Prostate gland (tissue), 2 donors: ENCODE measurements around the gene PGM1. TPM values are rescaled to one million over a fixed set of nuclear protein-coding genes. Genes with fewer than 3 reads are reported as not detected.
"Not testable (repeated sequence)": the region's sequence is repeated elsewhere in the genome, so short reads cannot be mapped to it uniquely, and the experiment has no call there.

Experiments
- DNase-seq: peaks from one replicate; pipeline ENCODE4 v3.0.0-alpha.2; 2019; ENCODE audit warnings: low spot score
- H3K27ac ChIP-seq, 2 donors: fragments of 200-600 bp; sonication (generic); 2 replicates each; pipeline ENCODE4 v1.5.1; 2017 to 2019
- H3K27me3 ChIP-seq: fragments of 200-600 bp; sonication (generic); replicated peaks from 2 replicates; pipeline ENCODE4 v1.5.1; 2019; ENCODE audit not compliant: insufficient read depth
- H3K36me3 ChIP-seq, 2 donors: fragments of 200-600 bp; sonication (generic); 1 replicate in 1 of 2; 2 replicates in 1 of 2; pipeline versions ENCODE4 v1.5.1 to v1.8.1; 2017 to 2019
- H3K4me1 ChIP-seq: fragments of 200-600 bp; sonication (generic); replicated peaks from 2 replicates; pipeline ENCODE4 v1.5.1; 2019
- H3K4me3 ChIP-seq, 2 donors: fragments of 200-600 bp; sonication (generic); 2 replicates each; pipeline ENCODE4 v1.5.1; 2017 to 2019
- H3K9me3 ChIP-seq: fragments of 200-600 bp; sonication (generic); 2 replicates; pipeline ENCODE4 v1.5.1; 2017
- POLR2A ChIP-seq: fragments of 450-650 bp; IDR thresholded peaks from one replicate; pipeline ENCODE4 v1.6.1; 2016; ENCODE audit warnings: antibody characterized with exemption, mild to moderate bottlenecking
- POLR2AphosphoS5 ChIP-seq: sonication (generic); formaldehyde crosslinking; IDR thresholded peaks from one replicate; pipeline ENCODE4 v1.6.1; 2017; ENCODE audit warnings: antibody characterized with exemption
- WGBS: methylation state at CpG from one replicate; pipeline ENCODE4 v1.1.5; 2018; 5-methylcytosine and 5-hydroxymethylcytosine counted together
- intact Hi-C: fragments of 100-400 bp; cut with DNase I; formaldehyde crosslinking; loops from one replicate; pipeline ENCODE4 v1.14.2; 2022
- total RNA-seq, 2 donors: library from RNA; depleted of rRNA; stranded (reverse); fragments of >200 nt; gene quantifications; one replicate each; pipeline ENCODE4 v1.1.0, GENCODE V29; 2016
- TF ChIP-seq, protein P1 (sequence below), 4 experiments: fragments of 200-600 bp in 2 of 4; fragments of 450-650 bp in 2 of 4; sonication (generic) in 2 of 4; IDR thresholded peaks; 1 replicate in 3 of 4; 2 replicates in 1 of 4; pipeline ENCODE4 v1.5.1; 2016 to 2019; ENCODE audit warnings: antibody characterized with exemption in 4 of 4, mild to moderate bottlenecking in 2 of 4, moderate library complexity in 2 of 4

PGM1 gene
- total RNA-seq, 2 donors from 2014 or later: 49.5 to 54.7 TPM

GRCh38 chr1:63569068-63569467, 24.1 kb upstream of the PGM1 start:
- Histone ChIP-seq H3K4me1 (no peaks in the 10 kb centered on the region), H3K27me3 (no peaks in the 10 kb centered on the region), H3K27ac (no peak overlapping the region), H3K4me3 (no peak overlapping the region), H3K36me3 (no peaks in the 10 kb centered on the region), H3K9me3 (no peaks in the 10 kb centered on the region)
- DNase-seq: no peak
- 88% methylated on average over 4 of the region's 4 CpGs for WGBS
- no peak for TF ChIP-seq POLR2AphosphoS5
- TF ChIP-seq, protein P1, sequence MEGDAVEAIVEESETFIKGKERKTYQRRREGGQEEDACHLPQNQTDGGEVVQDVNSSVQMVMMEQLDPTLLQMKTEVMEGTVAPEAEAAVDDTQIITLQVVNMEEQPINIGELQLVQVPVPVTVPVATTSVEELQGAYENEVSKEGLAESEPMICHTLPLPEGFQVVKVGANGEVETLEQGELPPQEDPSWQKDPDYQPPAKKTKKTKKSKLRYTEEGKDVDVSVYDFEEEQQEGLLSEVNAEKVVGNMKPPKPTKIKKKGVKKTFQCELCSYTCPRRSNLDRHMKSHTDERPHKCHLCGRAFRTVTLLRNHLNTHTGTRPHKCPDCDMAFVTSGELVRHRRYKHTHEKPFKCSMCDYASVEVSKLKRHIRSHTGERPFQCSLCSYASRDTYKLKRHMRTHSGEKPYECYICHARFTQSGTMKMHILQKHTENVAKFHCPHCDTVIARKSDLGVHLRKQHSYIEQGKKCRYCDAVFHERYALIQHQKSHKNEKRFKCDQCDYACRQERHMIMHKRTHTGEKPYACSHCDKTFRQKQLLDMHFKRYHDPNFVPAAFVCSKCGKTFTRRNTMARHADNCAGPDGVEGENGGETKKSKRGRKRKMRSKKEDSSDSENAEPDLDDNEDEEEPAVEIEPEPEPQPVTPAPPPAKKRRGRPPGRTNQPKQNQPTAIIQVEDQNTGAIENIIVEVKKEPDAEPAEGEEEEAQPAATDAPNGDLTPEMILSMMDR (IDR thresholded peaks at IDR 0.05): no peak
- TF ChIP-seq POLR2A: no peak
- intact Hi-C loops: no loop called here

DNA sequence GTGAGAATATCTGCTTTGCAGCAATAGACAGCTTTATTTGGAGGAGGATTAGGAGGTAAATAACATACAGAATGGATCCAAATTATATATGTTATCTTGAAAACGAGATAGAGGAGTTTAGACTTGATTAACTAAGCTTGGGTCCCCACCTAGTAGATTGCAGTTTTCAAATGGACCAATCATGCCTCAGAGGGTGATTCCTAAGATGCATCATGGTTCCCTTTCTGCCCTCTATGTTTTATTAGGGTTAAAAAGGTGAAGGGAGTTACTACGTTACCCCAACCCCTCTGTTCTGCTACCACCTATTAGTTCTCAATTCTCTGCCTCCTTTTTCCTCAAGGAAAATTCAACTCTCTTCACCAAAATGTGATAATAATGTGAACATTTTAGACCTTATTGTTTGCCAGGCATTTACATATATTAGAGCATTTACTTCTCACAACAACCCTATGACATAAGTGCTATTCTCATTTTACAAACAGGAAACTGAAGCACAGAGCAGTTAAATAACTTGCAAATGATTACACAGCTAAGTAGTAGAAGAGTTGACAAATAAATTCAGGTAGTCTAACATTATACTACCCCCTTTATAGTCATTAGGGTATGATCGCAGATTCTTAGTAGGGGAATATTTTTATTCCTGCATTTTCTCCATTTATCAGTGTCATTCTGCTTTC, 23.4 kb upstream of the PGM1 start:
- intact Hi-C loops: no loop called here
- H3K4me3 ChIP-seq: no peak overlapping the region
- TF ChIP-seq, protein P1 (IDR thresholded peaks at IDR 0.05): no peak
- TF ChIP-seq POLR2A (no peak), POLR2AphosphoS5 (no peak)
- H3K36me3 ChIP-seq: no peaks in the 10 kb centered on the region
- no peaks in the 10 kb centered on the region for H3K9me3 ChIP-seq
- 90% methylated on average over 3 of the region's 3 CpGs for WGBS
- DNase-seq: no peak
- H3K4me1 ChIP-seq: no peaks in the 10 kb centered on the region
- H3K27me3 ChIP-seq: no peaks in the 10 kb centered on the region
- H3K27ac ChIP-seq: no peak overlapping the region

DNA sequence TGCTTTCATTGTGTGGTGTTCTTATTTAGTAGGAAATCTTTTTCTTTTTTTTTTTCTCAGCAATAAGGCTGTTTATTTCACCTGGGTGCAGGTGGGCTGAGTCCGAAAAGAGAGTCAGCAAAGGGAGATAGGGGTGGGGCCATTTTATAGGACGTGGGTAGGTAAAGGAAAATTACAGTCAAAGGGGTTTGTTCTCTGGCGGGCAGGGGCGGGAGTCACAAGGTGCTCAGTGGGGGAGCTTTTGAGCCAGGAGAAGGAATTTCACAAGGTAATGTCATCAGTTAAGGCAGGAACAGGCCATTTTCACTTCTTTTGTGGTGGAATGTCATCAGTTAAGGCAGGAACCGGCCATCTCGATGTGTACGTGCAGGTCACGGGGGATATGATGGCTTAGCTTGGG, 20.5 kb upstream of the PGM1 start:
- H3K36me3 ChIP-seq, intact Hi-C loops, H3K27ac ChIP-seq, DNase-seq, H3K9me3 ChIP-seq, H3K4me3 ChIP-seq, H3K27me3 ChIP-seq, H3K4me1 ChIP-seq: not testable (repeated sequence)
- WGBS: 88% methylated on average over 8 of the region's 8 CpGs

GRCh38 chr1:63574203-63574796, 18.9 kb upstream of the PGM1 start:
- intact Hi-C loops, H3K9me3 ChIP-seq, H3K27me3 ChIP-seq, DNase-seq, H3K4me3 ChIP-seq, H3K4me1 ChIP-seq, H3K36me3 ChIP-seq, H3K27ac ChIP-seq: not testable (repeated sequence)
- 90% methylated on average over 2 of the region's 2 CpGs for WGBS

- DNase-seq: no peak
- Histone ChIP-seq H3K27me3 (no peaks in the 10 kb centered on the region), H3K9me3 (no peaks in the 10 kb centered on the region), H3K4me1 (no peaks in the 10 kb centered on the region), H3K36me3 (no peaks in the 10 kb centered on the region), H3K4me3 (no peak overlapping the region), H3K27ac (no peak overlapping the region)
- intact Hi-C loops: no loop called here
- WGBS: 80% methylated on average over 4 of the region's 4 CpGs
- TF ChIP-seq POLR2AphosphoS5: no peak
- TF ChIP-seq POLR2A: no peak
- TF ChIP-seq, protein P1 (IDR thresholded peaks at IDR 0.05): peak; percentile 65 to 83 (median 66)
Measured at GRCh38 chr1:63575340-63575826, 17.8 kb upstream of the PGM1 start.

DNA sequence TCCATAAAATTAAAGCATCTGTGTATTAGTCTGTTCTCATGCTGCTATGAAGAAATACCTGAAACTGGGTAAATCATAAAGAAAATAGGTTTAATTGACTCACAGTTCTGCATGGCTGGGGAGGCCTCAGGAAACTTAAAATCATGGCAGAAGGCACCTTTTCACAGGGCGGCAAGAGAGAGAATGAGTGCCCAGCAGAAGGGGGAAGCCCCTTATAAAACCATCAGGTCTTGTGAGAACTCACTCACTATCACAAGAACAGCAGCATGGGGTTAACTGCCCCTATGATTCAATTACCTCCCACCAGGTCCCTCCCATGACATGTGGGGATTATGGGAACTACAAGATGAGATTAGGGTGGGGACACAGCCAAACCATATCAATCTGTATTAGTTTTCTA, 6.9 kb upstream of the PGM1 start:
- H3K4me3 ChIP-seq, intact Hi-C loops, H3K27me3 ChIP-seq, H3K9me3 ChIP-seq, H3K4me1 ChIP-seq, H3K27ac ChIP-seq, DNase-seq, H3K36me3 ChIP-seq: not testable (repeated sequence)
- 97% methylated on average over 1 of the region's 1 CpG for WGBS
